ENCODE data around the gene P3H2.

P3H2 gene

GRCh38 chr3:190096345-190096744 lies 24.4 kb downstream of the P3H2 start:
- Histone ChIP-seq H3K27me3 (ENCODE audit: insufficient read depth, low read length, poor library complexity, severe bottlenecking) (no peaks in the 10 kb centered on the region), H3K9me2 (replicated peaks; ENCODE audit: low read depth, low read length) (no peaks in the 10 kb centered on the region), H3K79me2 (ENCODE audit: insufficient read depth, low read length) (no peaks in the 10 kb centered on the region), H3K4me1 (ENCODE audit: insufficient read depth, low read length, poor library complexity, severe bottlenecking) (no peaks in the 10 kb centered on the region), H3F3A (ENCODE audit: low read depth) (no peaks in the 10 kb centered on the region), H2AFZ (ENCODE audit: low read length) (no peak overlapping the region), H3K4me3 (ENCODE audit: low read length, poor library complexity, severe bottlenecking) (no peak overlapping the region), H3K36me3 (ENCODE audit: insufficient read depth, low read length) (no peaks in the 10 kb centered on the region), H3K9me3 (ENCODE audit: insufficient read depth, low read depth, low read length) (no peaks in the 10 kb centered on the region), H3K4me2 (ENCODE audit: low read depth, low read length, poor library complexity, severe bottlenecking) (no peak overlapping the region), H4K20me1 (ENCODE audit: insufficient read depth, low read length, poor library complexity, severe bottlenecking) (no peaks in the 10 kb centered on the region), H3K9ac (ENCODE audit: low read depth, low read length, poor library complexity, severe bottlenecking) (no peak overlapping the region)
- no peak for TF ChIP-seq EZH2phosphoT487 (IDR thresholded peaks at IDR 0.05; ENCODE audit: borderline replicate concordance)
- TF ChIP-seq, protein P1, sequence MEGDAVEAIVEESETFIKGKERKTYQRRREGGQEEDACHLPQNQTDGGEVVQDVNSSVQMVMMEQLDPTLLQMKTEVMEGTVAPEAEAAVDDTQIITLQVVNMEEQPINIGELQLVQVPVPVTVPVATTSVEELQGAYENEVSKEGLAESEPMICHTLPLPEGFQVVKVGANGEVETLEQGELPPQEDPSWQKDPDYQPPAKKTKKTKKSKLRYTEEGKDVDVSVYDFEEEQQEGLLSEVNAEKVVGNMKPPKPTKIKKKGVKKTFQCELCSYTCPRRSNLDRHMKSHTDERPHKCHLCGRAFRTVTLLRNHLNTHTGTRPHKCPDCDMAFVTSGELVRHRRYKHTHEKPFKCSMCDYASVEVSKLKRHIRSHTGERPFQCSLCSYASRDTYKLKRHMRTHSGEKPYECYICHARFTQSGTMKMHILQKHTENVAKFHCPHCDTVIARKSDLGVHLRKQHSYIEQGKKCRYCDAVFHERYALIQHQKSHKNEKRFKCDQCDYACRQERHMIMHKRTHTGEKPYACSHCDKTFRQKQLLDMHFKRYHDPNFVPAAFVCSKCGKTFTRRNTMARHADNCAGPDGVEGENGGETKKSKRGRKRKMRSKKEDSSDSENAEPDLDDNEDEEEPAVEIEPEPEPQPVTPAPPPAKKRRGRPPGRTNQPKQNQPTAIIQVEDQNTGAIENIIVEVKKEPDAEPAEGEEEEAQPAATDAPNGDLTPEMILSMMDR (conservative IDR thresholded peaks at IDR 0.05; ENCODE audit: low read length), result no peak

- no peak overlapping the region for H2AFZ ChIP-seq (ENCODE audit: low read length)
- no peaks in the 10 kb centered on the region for H3K9me3 ChIP-seq (ENCODE audit: insufficient read depth, low read depth, low read length)
- H3K4me3 ChIP-seq (ENCODE audit: low read length, poor library complexity, severe bottlenecking), result no peak overlapping the region
- no peak overlapping the region for H3K9ac ChIP-seq (ENCODE audit: low read depth, low read length, poor library complexity, severe bottlenecking)
- no peak overlapping the region for H3K4me2 ChIP-seq (ENCODE audit: low read depth, low read length, poor library complexity, severe bottlenecking)
- no peaks in the 10 kb centered on the region for H3K9me2 ChIP-seq (replicated peaks; ENCODE audit: low read depth, low read length)
- no peaks in the 10 kb centered on the region for H3K79me2 ChIP-seq (ENCODE audit: insufficient read depth, low read length)
- no peaks in the 10 kb centered on the region for H3K36me3 ChIP-seq (ENCODE audit: insufficient read depth, low read length)
- TF ChIP-seq, protein P1 (conservative IDR thresholded peaks at IDR 0.05; ENCODE audit: low read length), result no peak
- no peak for TF ChIP-seq EZH2phosphoT487 (IDR thresholded peaks at IDR 0.05; ENCODE audit: borderline replicate concordance)
- H3K27me3 ChIP-seq (ENCODE audit: insufficient read depth, low read length, poor library complexity, severe bottlenecking), result no peaks in the 10 kb centered on the region
- no peaks in the 10 kb centered on the region for H3F3A ChIP-seq (ENCODE audit: low read depth)
- H4K20me1 ChIP-seq (ENCODE audit: insufficient read depth, low read length, poor library complexity, severe bottlenecking), result no peaks in the 10 kb centered on the region
- H3K4me1 ChIP-seq (ENCODE audit: insufficient read depth, low read length, poor library complexity, severe bottlenecking), result no peaks in the 10 kb centered on the region
Observed at GRCh38 chr3:190094160-190094718, 26.5 kb downstream of the P3H2 start.

- H3F3A ChIP-seq (ENCODE audit: low read depth), result no peaks in the 10 kb centered on the region
- H3K9ac ChIP-seq (ENCODE audit: low read depth, low read length, poor library complexity, severe bottlenecking), result no peak overlapping the region
- H3K4me3 ChIP-seq (ENCODE audit: low read length, poor library complexity, severe bottlenecking), result no peak overlapping the region
- H3K4me2 ChIP-seq (ENCODE audit: low read depth, low read length, poor library complexity, severe bottlenecking), result no peak overlapping the region
- no peaks in the 10 kb centered on the region for H4K20me1 ChIP-seq (ENCODE audit: insufficient read depth, low read length, poor library complexity, severe bottlenecking)
- H3K9me2 ChIP-seq (replicated peaks; ENCODE audit: low read depth, low read length), result no peaks in the 10 kb centered on the region
- H3K9me3 ChIP-seq (ENCODE audit: insufficient read depth, low read depth, low read length), result no peaks in the 10 kb centered on the region
- H3K27me3 ChIP-seq (ENCODE audit: insufficient read depth, low read length, poor library complexity, severe bottlenecking), result no peaks in the 10 kb centered on the region
- no peaks in the 10 kb centered on the region for H3K4me1 ChIP-seq (ENCODE audit: insufficient read depth, low read length, poor library complexity, severe bottlenecking)
- H3K79me2 ChIP-seq (ENCODE audit: insufficient read depth, low read length), result no peaks in the 10 kb centered on the region
- TF ChIP-seq EZH2phosphoT487 (IDR thresholded peaks at IDR 0.05; ENCODE audit: borderline replicate concordance), result no peak
- TF ChIP-seq, protein P1 (conservative IDR thresholded peaks at IDR 0.05; ENCODE audit: low read length), result no peak
- no peak overlapping the region for H2AFZ ChIP-seq (ENCODE audit: low read length)
- H3K36me3 ChIP-seq (ENCODE audit: insufficient read depth, low read length), result no peaks in the 10 kb centered on the region
Observed at GRCh38 chr3:190092250-190092649, 28.4 kb downstream of the P3H2 start.
